ENCODE results near the gene STYXL1.

DNA sequence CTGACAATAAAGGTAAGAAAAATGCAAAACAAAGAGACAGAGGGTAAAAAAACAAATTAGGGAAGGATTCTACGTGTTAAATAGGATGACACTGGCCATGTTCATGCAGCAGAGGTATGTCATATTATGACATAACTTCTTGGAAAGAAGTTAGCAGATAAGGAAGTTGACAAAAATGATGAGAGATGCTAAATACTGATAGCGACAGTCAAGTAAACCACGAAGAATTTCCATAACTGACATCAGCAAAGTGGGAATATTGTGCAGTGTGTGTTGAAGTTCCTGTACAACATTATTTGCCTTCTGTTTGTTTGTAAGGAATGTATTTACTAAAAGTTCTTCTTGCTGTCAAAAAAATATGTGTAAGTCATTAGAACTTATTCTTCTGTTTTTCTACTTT, 29.6 kb upstream of the STYXL1 start:
- no peak for TF ChIP-seq EZH2 (IDR thresholded peaks at IDR 0.05; ENCODE audit: insufficient read depth, poor library complexity, severe bottlenecking)
- no peak for TF ChIP-seq EZH2phosphoT487 (IDR thresholded peaks at IDR 0.05; ENCODE audit: insufficient read depth, low read depth)

Measured in GM23248 (cell line).